Measurements from ENCODE around the gene B3GNT3. TPM values are rescaled to one million over a fixed set of nuclear protein-coding genes. Genes with fewer than 3 reads are reported as not detected.

Gene B3GNT3
- total RNA-seq, 1 experiment from 2014 or later, result 2.8 TPM

GRCh38 chr19:17784201-17785008 is 10.5 kb upstream of the B3GNT3 start:
- Mint-ChIP-seq H3K4me3 (ENCODE audit: unreplicated experiment) (no peak overlapping the region), H3K4me1 (ENCODE audit: low read depth, unreplicated experiment) (no peaks in the 10 kb centered on the region), H3K36me3 (ENCODE audit: insufficient read depth, unreplicated experiment) (no peaks in the 10 kb centered on the region), H3K27ac (ENCODE audit: unreplicated experiment) (no peak overlapping the region), H3K27me3 (ENCODE audit: insufficient read depth, unreplicated experiment) (peaks cover 2% of the 10 kb centered on the region), H3K9me3 (ENCODE audit: unreplicated experiment) (no peaks in the 10 kb centered on the region)
- Histone ChIP-seq H3K27me3 (replicated peaks; ENCODE audit: control insufficient read depth, insufficient read depth, low read length) (no peaks in the 10 kb centered on the region), H3K4me1 (no peaks in the 10 kb centered on the region), H3K9me3 (no peaks in the 10 kb centered on the region), H3K36me3 (ENCODE audit: control insufficient read depth, insufficient read depth, low read length) (no peaks in the 10 kb centered on the region), H3K4me3 (ENCODE audit: low read depth, low read length) (no peak overlapping the region)
- peak in 1 of 2 experiments; percentile 51 for DNase-seq
- peak; percentile 43 to 75 for TF ChIP-seq CTCF (IDR thresholded peaks at IDR 0.05; ENCODE audit: insufficient read depth in 1 of 2, low read depth in 1 of 2, low read length in 1 of 2, severe bottlenecking in 1 of 2, unreplicated experiment in 1 of 2)
- intact Hi-C loops (cut with micrococcal nuclease; ENCODE audit: unreplicated experiment), result no loop called here
- ChIA-PET POLR2A (no interaction called here), CTCF (no interaction called here)
- BruUV-seq (replicated peaks), result no TSS peak

- no peak overlapping the region for H3K27ac Mint-ChIP-seq (ENCODE audit: unreplicated experiment)
- H3K9me3 Mint-ChIP-seq (ENCODE audit: unreplicated experiment), result no peaks in the 10 kb centered on the region
- ChIA-PET CTCF (interaction anchor here (0.6 kb wide), 1 partner anchor 210 kb away, joined by 3 read pairs; no protein-coding TSS in a partner anchor), POLR2A (no interaction called here)
- no peak for TF ChIP-seq CTCF (IDR thresholded peaks at IDR 0.05; ENCODE audit: insufficient read depth in 1 of 2, low read depth in 1 of 2, low read length in 1 of 2, severe bottlenecking in 1 of 2, unreplicated experiment in 1 of 2)
- Histone ChIP-seq H3K4me1 (no peaks in the 10 kb centered on the region), H3K9me3 (no peaks in the 10 kb centered on the region), H3K27me3 (replicated peaks; ENCODE audit: control insufficient read depth, insufficient read depth, low read length) (no peaks in the 10 kb centered on the region), H3K4me3 (ENCODE audit: low read depth, low read length) (no peak overlapping the region), H3K36me3 (ENCODE audit: control insufficient read depth, insufficient read depth, low read length) (no peaks in the 10 kb centered on the region)
- no TSS peak for BruUV-seq (replicated peaks)
- H3K4me3 Mint-ChIP-seq (ENCODE audit: unreplicated experiment), result no peak overlapping the region
- intact Hi-C loops (cut with micrococcal nuclease; ENCODE audit: unreplicated experiment), result no loop called here
- H3K27me3 Mint-ChIP-seq (ENCODE audit: insufficient read depth, unreplicated experiment), result peaks cover 2% of the 10 kb centered on the region
- no peaks in the 10 kb centered on the region for H3K36me3 Mint-ChIP-seq (ENCODE audit: insufficient read depth, unreplicated experiment)
- no peak for DNase-seq
- H3K4me1 Mint-ChIP-seq (ENCODE audit: low read depth, unreplicated experiment), result no peaks in the 10 kb centered on the region
Observed at GRCh38 chr19:17787274-17787913, 7.5 kb upstream of the B3GNT3 start.

GRCh38 chr19:17788632-17789031 is 6.3 kb upstream of the B3GNT3 start:
- CTCF ChIA-PET, result no interaction called here
- no TSS peak for BruUV-seq (replicated peaks)

More at GRCh38 chr19:17788632-17789031, 6.3 kb upstream of the B3GNT3 start:
- no peaks in the 10 kb centered on the region for H3K36me3 ChIP-seq (ENCODE audit: control insufficient read depth, insufficient read depth, low read length)
- no peaks in the 10 kb centered on the region for H3K9me3 Mint-ChIP-seq (ENCODE audit: unreplicated experiment)
- TF ChIP-seq CTCF (IDR thresholded peaks at IDR 0.05; ENCODE audit: insufficient read depth in 1 of 2, low read depth in 1 of 2, low read length in 1 of 2, severe bottlenecking in 1 of 2, unreplicated experiment in 1 of 2), result no peak
- intact Hi-C loops (cut with micrococcal nuclease; ENCODE audit: unreplicated experiment), result no loop called here
- no peak overlapping the region for H3K4me3 Mint-ChIP-seq (ENCODE audit: unreplicated experiment)
- H3K9me3 ChIP-seq, result no peaks in the 10 kb centered on the region
- H3K27me3 ChIP-seq (replicated peaks; ENCODE audit: control insufficient read depth, insufficient read depth, low read length), result no peaks in the 10 kb centered on the region
- DNase-seq, result no peak
- H3K27me3 Mint-ChIP-seq (ENCODE audit: insufficient read depth, unreplicated experiment), result peaks cover 2% of the 10 kb centered on the region
- H3K36me3 Mint-ChIP-seq (ENCODE audit: insufficient read depth, unreplicated experiment), result no peaks in the 10 kb centered on the region
- H3K4me1 ChIP-seq, result no peaks in the 10 kb centered on the region
- no peaks in the 10 kb centered on the region for H3K4me1 Mint-ChIP-seq (ENCODE audit: low read depth, unreplicated experiment)
- no peak overlapping the region for H3K27ac Mint-ChIP-seq (ENCODE audit: unreplicated experiment)
- POLR2A ChIA-PET, result no interaction called here
- H3K4me3 ChIP-seq (ENCODE audit: low read depth, low read length), result no peak overlapping the region

Data from Caco-2 (cell line).